NCI-H446 (cell line): ENCODE measurements around the gene TACR1.
A peak's percentile ranks its signal among the peaks of the same experiment; 100 is the strongest.
"Not testable (repeated sequence)": the region's sequence is repeated elsewhere in the genome, so short reads cannot be mapped to it uniquely, and the experiment has no call there.

Source experiments
- DNase-seq, 2 experiments: peaks; one replicate each; lab custom pipeline; 2025; lab: John Stamatoyannopoulos, UW

The TACR1 gene

GRCh38 chr2:75146221-75146605, 53.1 kb downstream of the TACR1 start:
- not testable (repeated sequence) for DNase-seq

DNA sequence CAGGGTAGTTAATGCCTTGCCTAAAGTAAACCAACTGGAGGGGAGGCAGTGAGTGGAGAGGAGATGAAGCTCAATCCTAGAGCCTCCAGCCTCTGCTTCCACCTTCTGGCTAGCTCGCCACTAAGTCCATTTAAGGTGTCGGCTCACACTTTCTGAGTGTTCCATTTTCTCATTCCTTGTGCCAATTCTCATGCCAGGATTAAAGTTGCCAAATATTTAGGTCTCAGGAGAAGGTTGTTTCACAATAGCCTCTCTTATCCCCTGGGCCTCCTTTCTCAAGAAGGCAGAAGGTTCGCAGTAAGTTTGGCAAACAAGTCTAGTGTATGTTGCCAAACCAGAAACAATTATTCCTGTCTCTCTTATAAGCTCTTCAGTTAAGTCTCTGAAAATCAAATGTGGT, 57.2 kb downstream of the TACR1 start:
- peak; percentile 25 to 81 for DNase-seq

GRCh38 chr2:75140288-75140687, 59.0 kb downstream of the TACR1 start:
- DNase-seq: no peak

DNA sequence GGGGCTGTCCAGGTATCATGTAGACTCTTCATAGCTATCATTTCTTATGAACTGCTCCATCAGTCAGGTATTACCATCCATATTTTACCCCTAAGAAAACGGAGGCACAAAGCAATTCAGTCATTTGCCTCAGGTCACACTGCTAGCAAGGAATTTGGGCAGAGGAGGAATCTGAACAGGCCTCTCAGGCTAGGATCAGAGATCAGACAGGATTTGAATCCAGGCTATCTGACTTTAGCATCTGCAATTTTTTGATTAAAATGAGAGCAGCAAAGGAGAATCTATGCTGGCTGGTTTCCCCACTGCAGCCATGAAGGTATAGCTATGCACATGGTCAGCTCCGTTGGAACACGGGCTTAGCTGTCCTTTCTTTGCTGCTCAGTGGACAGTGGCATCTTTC, 60.1 kb downstream of the TACR1 start:
- no peak for DNase-seq

GRCh38 chr2:75138528-75138927, 60.8 kb downstream of the TACR1 start:
- no peak for DNase-seq

DNA sequence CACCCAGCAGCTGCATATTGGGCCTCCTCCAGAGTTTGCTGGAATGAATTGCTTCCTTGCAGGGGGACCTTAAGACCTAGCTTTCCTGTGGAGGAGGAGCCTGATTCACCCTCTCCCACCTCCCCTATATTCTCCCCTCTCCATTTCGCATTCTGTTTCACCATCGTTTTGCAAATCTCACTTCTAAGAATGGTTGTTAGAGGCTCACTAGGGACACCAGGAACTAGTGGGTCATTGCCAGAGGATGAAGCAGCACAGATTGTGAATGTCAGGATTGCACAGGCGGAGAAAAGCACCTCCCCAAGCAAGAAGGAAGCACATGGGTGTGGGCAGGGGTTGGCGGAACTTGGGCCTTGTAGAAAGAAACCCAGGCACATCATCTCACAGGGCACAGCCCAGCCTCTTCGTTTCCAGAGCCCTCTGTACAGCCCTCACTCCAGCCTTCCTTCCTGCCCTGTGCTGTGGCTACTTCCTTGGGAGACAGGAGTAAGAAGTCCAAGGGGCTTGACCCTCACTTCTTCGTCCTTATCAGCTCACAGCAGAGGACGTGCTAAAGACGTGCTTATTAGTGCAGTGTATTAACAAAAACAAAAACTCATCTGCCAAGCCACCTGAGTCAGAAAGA, 63.4 kb downstream of the TACR1 start:
- no peak for DNase-seq

DNA sequence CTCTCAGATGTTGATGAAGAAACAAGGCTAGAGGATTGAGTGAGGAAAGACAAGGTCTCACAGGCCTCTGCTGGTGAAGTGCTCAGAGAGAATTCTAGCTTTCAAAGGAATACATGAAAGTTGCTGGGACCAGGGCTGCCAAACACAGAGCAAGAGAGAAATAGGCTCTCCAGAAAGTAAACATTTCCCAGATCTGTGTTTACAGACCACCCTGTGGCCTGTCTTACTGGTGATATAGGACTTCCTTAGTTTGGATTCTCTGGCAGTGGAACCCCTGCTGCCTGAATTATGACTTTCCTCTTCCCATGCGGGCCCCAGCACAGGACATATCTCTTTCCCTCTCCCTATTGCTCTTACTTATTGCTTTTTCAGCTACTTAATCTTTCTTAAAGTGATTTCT, 64.5 kb downstream of the TACR1 start:
- no peak for DNase-seq

DNA sequence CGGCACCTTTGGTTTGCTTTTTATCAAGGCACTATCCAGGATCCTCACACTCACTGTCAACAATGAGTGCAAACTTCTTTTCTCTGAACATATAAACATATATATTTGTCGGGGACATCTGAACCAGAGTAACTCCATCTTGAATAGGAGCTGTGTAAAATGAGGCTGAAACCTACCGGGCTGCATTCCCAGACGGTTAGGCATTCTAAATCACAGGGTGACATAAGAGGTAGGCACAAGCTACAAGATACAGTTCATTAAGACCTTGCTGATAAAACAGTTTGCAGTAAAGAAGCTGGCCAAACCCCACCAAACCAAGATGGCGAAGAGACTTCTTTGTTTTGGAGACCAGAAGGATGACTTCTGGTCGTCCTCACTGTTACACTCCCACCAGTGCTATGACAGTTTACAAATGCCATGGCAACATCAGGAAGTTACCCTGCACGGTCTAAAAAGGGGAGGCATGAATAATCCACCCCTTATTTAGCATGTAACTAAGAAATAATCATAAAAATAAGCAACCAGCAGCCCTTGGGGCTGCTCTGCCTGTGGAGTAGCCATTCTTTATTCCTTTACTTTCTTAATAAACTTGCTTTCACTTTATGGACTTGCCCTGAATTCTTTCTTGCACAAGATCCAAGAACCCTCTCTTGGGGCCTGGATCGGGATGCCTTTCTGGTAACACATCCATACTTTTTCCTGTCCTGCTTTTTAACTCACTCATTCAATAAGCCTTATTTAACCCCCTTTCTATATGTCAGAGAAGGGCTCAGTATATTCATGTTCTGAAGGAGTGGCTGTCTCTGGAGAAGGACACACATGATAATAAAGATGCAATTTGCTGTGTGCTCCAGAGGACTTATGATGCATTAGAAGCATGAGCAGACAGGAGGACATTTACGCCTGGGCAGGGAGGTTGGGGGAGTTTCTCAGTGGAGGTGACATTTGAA, 65.4 kb downstream of the TACR1 start:
- DNase-seq: no peak

DNA sequence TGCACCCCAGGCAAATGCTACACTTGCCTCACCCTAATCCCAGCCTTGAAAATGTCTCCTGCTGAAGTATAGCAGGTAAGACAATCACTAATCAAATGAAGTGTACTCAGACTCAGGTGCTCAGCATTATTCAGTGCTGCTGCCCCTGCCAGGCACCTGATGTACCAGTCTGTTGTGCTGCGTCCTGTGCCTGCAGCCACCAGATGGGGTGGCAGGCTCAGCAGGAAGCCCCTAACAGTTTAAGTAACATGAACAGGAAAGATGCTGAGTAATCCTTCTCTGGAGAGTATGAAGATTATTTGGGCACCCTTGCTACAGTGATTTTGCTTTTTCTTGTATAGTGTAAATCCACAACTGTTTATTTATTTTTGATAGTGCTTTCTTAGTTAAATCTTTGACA, 69.1 kb downstream of the TACR1 start:
- no peak for DNase-seq

- DNase-seq: no peak
Observed at GRCh38 chr2:75123876-75124275, 75.4 kb downstream of the TACR1 start.

GRCh38 chr2:75113231-75113869, 86.0 kb downstream of the TACR1 start:
- DNase-seq: no peak

DNA sequence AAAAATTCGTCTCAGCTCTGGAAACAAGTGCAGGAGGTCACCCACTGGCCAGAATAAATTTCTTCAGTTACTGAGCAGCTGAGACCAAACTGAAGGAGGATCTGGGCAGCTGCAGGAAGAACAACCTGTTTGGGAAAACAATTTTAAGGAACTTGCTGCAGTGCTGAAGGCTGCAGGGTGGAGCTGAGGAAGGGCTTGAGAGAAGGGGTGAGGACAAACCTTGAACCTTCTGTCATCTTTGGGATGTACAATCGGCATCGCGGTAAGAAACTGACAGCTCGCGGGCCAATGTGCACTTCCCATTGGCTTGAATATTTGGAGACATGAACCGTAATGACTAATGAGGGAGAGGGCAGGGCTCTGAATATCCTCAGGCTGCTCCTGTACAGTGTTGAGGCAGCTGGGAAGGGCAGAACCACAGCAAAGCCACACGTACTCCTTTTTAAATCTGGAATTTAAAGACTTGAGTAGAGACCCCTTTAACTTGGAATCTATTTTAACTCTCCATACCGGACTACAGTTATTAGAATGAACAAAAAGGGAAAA, 90.3 kb downstream of the TACR1 start:
- DNase-seq: no peak

GRCh38 chr2:75102011-75102410, 97.3 kb downstream of the TACR1 start:
- no peak for DNase-seq

GRCh38 chr2:75100801-75101151, 98.5 kb downstream of the TACR1 start:
- no peak for DNase-seq

- DNase-seq: peak; percentile 10 to 45
Observed at GRCh38 chr2:75100011-75100800, 99.1 kb downstream of the TACR1 start.

- DNase-seq: no peak
Observed at GRCh38 chr2:75099521-75099922, 99.8 kb downstream of the TACR1 start.

- peak; percentile 11 to 38 for DNase-seq
Observed at GRCh38 chr2:75098856-75099255, 100.5 kb downstream of the TACR1 start.

GRCh38 chr2:75097831-75098230, 101.5 kb downstream of the TACR1 start:
- DNase-seq: peak in 1 of 2 experiments; percentile 9

- DNase-seq: no peak
Observed at GRCh38 chr2:75094405-75094804, 104.9 kb downstream of the TACR1 start.

DNA sequence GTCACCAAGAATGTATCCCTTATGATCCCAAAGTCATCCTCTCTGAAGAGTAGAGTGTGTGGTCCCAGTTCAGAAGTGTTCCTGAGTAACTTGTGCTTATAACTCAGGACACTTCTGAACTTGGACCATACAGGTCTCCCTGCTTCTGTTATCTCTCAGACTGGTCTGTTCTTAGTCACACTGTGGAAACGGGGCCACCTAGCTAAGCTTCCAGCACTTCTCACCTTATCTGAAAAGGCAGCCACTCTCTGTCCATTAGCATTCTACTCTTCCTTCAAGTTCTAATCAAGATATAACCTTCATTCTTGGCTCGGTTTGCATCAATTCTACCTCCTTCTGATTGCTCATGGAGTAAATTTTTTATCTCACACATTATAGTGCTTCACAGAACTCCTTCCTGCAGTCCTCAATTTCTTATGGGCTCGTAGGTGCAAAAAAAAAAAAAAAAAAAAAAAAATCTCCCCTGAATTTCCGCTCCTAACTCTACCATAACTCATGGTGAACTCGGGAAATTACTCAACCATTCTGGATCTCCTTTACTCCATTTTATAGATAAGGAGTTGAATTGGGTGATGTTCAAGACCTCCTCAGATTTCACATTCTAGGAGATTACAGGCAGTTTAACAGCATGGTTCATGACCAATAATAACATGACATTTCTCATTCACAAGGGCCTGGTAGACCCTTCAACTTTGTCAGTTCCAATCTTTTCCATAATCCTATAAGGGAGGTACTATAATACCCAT, 108.4 kb downstream of the TACR1 start:
- DNase-seq: no peak

DNA sequence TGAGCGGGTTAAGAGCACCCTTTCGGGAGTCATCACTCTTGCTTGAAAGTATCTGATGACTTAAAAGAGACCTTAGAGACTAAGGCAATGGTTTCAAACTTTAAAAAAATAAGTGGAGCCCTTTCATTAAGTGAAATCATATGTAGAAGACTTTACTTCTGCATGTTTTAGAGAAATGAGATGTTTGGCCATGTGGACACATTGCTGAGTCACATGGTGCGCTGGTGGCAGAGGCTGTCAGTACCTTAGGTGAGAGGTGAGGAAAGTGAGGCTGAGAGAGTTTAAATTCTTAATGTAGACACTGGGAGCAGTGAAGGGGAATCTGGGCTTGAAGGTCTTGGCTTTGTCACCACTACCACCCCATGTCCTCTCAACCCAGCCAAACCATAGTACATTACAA, 109.8 kb downstream of the TACR1 start:
- DNase-seq: no peak
